Endothelial cell of hepatic sinusoid (primary cell): ENCODE data around the gene PRSS21.

Experiments
- in situ Hi-C: cut with HindIII; loops from 2 replicates; pipeline ENCODE4 v1.10.0; 2017; ENCODE audit warnings: low sequenced_read_pairs

PRSS21 gene

GRCh38 chr16:2840914-2841313 is 23.9 kb downstream of the PRSS21 start:
- in situ Hi-C loops = no loop called here

GRCh38 chr16:2841606-2842339 is 24.7 kb downstream of the PRSS21 start:
- in situ Hi-C loops = no loop called here

GRCh38 chr16:2842340-2843000 is 25.4 kb downstream of the PRSS21 start:
- in situ Hi-C loops = no loop called here

- in situ Hi-C loops = no loop called here
Measured at GRCh38 chr16:2843526-2843925, 26.5 kb downstream of the PRSS21 start.

DNA sequence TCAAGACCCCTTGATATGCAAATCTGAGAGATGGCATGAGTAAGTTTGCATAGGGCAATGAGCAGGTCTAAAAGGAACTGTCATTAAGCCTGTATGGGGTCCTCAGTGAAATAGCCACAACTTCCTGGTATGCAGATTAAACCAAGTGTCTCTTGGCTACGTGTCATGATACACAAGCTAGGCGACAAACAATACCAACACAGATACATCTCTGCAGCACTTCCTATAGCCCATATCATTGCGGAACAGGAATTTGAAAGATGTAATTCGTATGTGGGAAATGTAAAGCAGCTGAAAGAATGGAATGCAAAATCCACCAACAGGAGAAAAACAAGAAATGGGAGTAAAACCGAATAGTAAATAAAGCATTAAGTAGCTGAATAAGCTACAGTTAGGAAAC is 28.1 kb downstream of the PRSS21 start:
- in situ Hi-C loops = no loop called here

- in situ Hi-C loops = no loop called here
Measured at GRCh38 chr16:2846511-2847310, 29.7 kb downstream of the PRSS21 start.

GRCh38 chr16:2848933-2849725 is 32.1 kb downstream of the PRSS21 start:
- in situ Hi-C loops = no loop called here

GRCh38 chr16:2852003-2852730 is 35.1 kb downstream of the PRSS21 start:
- in situ Hi-C loops = no loop called here

DNA sequence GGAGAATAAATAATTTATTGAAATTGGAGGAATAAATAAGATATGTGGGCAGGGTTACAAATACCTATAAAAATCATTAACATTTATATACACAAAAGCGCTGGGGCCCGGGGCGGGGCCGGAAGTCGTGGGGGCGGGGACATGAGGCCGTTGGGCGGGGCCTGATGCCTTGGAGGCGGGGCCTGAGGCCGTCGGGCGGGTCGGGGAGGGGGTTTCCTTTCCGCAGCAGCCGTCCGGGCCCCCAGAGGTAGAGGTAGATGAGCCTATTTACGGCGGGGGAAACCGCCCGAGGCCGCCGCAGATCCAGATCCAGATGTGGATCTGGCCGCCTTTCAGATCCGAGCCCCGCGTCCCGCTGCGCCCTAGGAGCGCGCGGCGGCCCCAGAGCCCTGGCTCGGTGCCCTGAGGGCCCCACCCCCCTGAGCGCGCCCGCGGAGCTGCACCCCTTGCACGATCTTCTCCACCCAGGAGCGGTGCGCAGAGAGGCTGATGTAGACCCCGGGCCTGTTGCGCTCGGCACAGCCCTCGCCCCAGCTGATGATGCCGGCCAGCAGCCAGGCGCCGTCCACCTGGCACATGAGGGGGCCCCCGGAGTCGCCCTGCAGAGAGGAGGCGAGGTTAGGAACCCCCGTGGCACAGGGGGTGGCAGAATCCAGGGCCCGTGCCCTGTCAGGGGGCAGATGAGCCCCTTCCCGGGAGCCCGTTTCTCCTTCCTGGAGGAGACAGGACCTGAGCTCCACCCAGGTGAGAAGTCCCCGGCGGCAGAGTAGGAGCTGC is 35.9 kb downstream of the PRSS21 start:
- in situ Hi-C loops = no loop called here

DNA sequence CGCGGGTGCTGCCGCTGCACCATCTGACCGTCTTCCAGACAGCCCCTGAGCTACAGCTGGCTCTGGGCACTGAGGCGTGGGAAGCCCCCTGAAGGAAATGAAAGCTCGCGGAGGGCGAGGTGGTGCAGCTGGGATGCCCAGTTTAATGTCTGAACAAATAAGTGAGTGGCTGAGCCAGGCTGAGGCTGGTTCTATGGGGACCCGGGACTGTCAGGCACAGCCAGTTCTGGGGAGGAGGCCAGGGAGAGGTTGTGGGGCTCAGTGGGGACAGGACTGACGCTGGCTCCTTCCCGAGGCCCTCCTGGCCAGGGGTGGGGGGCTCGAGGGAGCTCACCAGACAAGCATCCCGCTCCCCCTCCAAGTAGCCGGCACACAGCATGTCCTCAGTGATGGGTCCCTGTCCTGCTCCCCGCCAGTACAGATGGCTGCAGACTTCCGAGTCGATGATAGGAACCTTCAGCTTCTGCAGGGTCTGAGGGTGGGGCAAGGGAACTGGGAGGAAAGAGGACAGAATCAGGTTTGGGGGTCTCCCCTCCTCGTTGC is 36.6 kb downstream of the PRSS21 start:
- in situ Hi-C loops = no loop called here

- in situ Hi-C loops = no loop called here
Measured at GRCh38 chr16:2854700-2855309, 37.8 kb downstream of the PRSS21 start.

- in situ Hi-C loops = no loop called here
Measured at GRCh38 chr16:2855536-2855935, 38.5 kb downstream of the PRSS21 start.

- in situ Hi-C loops = no loop called here
Measured at GRCh38 chr16:2856061-2856670, 39.1 kb downstream of the PRSS21 start.

DNA sequence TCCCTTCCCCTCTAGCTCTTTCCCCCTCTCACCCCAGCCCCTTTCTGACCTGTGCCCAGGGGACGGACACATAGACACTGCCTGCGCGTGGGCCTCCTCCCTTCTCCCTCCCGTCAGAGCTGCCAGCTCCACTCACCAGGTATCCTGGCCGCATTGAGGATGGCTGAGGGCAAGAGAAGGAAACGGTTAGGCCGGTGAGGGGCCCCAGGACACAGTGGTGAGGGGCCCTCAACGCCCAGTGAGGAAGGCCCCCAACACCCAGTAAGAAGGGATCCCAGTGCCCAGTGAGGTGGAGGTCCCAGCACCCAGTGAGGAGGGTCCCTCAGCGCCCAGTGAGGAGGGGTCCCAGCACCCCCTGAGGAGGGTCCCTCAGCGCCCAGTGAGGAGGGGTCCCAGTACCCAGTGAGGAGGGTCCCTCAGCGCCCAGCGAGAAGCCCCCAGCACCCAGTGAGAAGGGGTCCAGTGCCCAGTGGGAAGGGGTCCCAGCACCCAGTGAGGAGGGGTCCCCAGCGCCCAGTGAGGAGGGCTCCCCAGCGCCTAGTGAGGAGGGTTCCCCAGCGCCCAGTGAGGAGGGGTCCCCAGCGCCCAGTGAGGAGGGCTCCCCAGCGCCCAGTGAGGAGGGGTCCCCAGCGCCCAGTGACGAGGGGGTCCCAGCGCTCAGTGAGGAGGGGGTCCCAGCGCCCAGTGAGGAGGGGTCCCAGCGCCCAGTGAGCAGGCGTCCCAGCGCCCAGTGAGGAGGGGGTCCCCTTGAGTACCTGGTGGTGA is 39.8 kb downstream of the PRSS21 start:
- in situ Hi-C loops = no loop called here

DNA sequence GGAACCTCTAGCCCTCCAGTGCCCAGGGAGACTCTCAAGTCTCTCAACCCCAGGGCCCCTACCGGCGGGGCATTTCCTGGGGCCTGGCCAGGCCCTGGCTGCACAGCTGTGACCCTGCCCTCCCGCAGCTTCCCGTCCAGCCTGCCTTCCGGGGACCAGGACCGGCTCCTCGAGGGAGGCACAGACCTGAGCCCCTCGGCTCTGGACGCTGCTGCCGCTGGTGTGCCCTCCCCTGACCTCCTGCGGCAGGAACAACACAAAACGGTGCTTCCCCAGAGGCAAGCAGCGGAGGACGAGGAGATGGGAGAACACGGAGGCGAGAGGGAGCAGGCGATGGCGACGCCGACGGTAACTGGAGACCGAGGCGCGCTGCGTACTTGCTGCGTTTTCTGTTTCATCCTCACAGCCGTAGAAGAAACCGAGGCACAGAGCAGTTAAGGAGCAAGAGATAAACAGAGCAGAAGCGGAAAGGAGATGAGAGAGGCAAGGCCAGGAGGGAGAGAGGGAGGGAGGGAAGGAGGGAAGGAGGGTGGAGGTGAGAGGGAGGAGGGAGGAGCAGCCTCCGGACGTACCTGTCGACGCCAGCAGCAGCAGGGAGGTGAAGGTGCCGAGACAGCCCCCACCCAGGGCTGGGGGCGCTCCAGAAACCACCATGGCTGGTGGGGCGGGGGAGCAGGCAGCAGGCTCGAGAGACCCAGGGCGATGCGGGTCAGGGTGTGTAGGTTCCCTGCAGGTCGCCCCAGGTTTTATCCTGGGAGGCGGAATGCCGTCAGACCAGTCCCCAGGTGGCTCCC is 40.6 kb downstream of the PRSS21 start, which contains the start of gene PRSS22:
TSS of gene PRSS22 (minus strand) at position 720 of the 794 bp plus-strand sequence. CDS start at position 654, 66 bp downstream.
- in situ Hi-C loops = no loop called here

GRCh38 chr16:2858245-2859025 is 41.4 kb downstream of the PRSS21 start:
- in situ Hi-C loops = no loop called here
